Parathyroid adenoma (tissue), 2 donors: Measurements from ENCODE around the gene GDPD4.

Experiments
- H2AFZ ChIP-seq: fragments of 300-600 bp; sonication (generic); one replicate; pipeline ENCODE4 v1.7.0; 2017; ENCODE audit warnings: antibody characterized with exemption, mild to moderate bottlenecking
- H3K27ac ChIP-seq: fragments of 300-600 bp; sonication (generic); one replicate; pipeline ENCODE4 v1.7.0; 2017
- H3K27me3 ChIP-seq: fragments of 300-600 bp; sonication (generic); one replicate; pipeline ENCODE4 v1.7.0; 2017; ENCODE audit warnings: low read length; ENCODE audit not compliant: control insufficient read depth, insufficient read depth
- H3K36me3 ChIP-seq: fragments of 300-600 bp; sonication (generic); one replicate; pipeline ENCODE4 v1.7.0; 2017; ENCODE audit warnings: low read length; ENCODE audit not compliant: control insufficient read depth, insufficient read depth
- H3K4me1 ChIP-seq: fragments of 300-600 bp; sonication (generic); one replicate; pipeline ENCODE4 v1.7.0; 2017; ENCODE audit warnings: control low read depth
- H3K4me2 ChIP-seq: fragments of 300-600 bp; sonication (generic); one replicate; pipeline ENCODE4 v1.7.0; 2017; ENCODE audit warnings: low read length
- H3K4me3 ChIP-seq: fragments of 300-600 bp; sonication (generic); one replicate; pipeline ENCODE4 v1.7.0; 2017; ENCODE audit warnings: low read depth, low read length
- H3K79me2 ChIP-seq: fragments of 300-600 bp; sonication (generic); one replicate; pipeline ENCODE4 v1.7.0; 2017; ENCODE audit warnings: control low read depth
- H3K9ac ChIP-seq: fragments of 300-600 bp; sonication (generic); one replicate; pipeline ENCODE4 v1.7.0; 2017; ENCODE audit warnings: mild to moderate bottlenecking
- H3K9me3 ChIP-seq: fragments of 300-600 bp; sonication (generic); one replicate; pipeline ENCODE4 v1.7.0; 2017; ENCODE audit warnings: low read length; ENCODE audit not compliant: control insufficient read depth
- TF ChIP-seq, protein P1 (sequence below): fragments of 300-600 bp; sonication (generic); IDR thresholded peaks from one replicate; pipeline ENCODE4 v1.7.0; 2017; ENCODE audit warnings: antibody characterized with exemption, mild to moderate bottlenecking
- donor health status: primary hyperparathyroidism.

The GDPD4 gene

GRCh38 chr11:77183431-77183984 is 118.0 kb downstream of the GDPD4 start:
- H3K4me3 ChIP-seq = no peak overlapping the region
- H2AFZ ChIP-seq = no peak overlapping the region
- TF ChIP-seq, protein P1, sequence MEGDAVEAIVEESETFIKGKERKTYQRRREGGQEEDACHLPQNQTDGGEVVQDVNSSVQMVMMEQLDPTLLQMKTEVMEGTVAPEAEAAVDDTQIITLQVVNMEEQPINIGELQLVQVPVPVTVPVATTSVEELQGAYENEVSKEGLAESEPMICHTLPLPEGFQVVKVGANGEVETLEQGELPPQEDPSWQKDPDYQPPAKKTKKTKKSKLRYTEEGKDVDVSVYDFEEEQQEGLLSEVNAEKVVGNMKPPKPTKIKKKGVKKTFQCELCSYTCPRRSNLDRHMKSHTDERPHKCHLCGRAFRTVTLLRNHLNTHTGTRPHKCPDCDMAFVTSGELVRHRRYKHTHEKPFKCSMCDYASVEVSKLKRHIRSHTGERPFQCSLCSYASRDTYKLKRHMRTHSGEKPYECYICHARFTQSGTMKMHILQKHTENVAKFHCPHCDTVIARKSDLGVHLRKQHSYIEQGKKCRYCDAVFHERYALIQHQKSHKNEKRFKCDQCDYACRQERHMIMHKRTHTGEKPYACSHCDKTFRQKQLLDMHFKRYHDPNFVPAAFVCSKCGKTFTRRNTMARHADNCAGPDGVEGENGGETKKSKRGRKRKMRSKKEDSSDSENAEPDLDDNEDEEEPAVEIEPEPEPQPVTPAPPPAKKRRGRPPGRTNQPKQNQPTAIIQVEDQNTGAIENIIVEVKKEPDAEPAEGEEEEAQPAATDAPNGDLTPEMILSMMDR = no peak
- no peaks in the 10 kb centered on the region for H3K27me3 ChIP-seq
- no peaks in the 10 kb centered on the region for H3K79me2 ChIP-seq
- H3K4me1 ChIP-seq = no peaks in the 10 kb centered on the region
- H3K9me3 ChIP-seq = no peaks in the 10 kb centered on the region
- no peak overlapping the region for H3K27ac ChIP-seq
- no peak overlapping the region for H3K4me2 ChIP-seq
- no peak overlapping the region for H3K9ac ChIP-seq
- no peaks in the 10 kb centered on the region for H3K36me3 ChIP-seq

DNA sequence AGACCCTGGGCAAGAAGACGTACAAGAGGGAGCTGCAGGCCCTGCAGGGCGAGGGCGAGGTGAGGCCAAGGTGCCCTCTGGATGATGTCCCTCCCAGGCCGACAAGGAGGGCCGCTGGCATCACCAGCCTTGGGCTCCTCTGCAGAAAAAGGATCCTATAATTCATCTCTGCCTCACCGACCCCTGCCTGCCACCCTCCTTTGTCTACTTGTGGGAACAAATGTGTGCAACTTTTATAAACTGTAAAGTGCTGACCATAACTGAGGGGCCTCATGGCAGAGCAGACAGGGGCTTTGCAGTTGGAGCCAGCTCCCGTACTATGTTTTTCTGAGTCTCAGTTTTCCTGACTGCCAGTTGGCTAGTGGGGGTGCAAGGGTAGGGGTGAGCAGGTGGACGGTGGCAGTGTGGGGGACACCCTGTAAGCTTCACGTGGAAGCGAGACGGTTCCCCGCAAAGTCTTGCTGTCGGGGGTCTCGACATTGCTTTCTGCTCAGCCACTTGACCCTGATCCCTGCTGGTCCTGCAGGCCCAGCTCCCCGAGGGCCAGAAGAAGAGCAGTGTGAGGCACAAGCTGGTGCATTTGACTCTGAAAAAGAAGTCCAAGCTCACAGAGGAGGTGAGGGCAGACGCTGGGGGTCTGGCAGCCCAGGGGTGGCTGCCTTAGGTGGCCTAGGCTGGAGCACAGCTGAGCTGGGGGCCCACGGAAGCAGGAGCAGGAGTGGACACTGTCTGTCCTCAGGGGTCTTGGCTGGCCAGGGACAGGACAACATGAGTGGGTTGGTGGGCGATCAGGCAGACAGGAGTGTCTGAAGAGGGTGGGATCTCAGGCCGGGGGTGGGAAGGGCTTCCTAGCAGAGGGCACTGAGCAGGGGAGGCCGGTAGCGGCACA is 118.7 kb downstream of the GDPD4 start:
- Histone ChIP-seq H3K27me3 (no peaks in the 10 kb centered on the region), H3K4me2 (no peak overlapping the region), H3K9ac (no peak overlapping the region), H3K4me3 (no peak overlapping the region), H3K27ac (no peak overlapping the region), H3K4me1 (no peaks in the 10 kb centered on the region), H3K9me3 (no peaks in the 10 kb centered on the region), H3K79me2 (no peaks in the 10 kb centered on the region), H2AFZ (no peak overlapping the region), H3K36me3 (no peaks in the 10 kb centered on the region)
- TF ChIP-seq, protein P1 = no peak

DNA sequence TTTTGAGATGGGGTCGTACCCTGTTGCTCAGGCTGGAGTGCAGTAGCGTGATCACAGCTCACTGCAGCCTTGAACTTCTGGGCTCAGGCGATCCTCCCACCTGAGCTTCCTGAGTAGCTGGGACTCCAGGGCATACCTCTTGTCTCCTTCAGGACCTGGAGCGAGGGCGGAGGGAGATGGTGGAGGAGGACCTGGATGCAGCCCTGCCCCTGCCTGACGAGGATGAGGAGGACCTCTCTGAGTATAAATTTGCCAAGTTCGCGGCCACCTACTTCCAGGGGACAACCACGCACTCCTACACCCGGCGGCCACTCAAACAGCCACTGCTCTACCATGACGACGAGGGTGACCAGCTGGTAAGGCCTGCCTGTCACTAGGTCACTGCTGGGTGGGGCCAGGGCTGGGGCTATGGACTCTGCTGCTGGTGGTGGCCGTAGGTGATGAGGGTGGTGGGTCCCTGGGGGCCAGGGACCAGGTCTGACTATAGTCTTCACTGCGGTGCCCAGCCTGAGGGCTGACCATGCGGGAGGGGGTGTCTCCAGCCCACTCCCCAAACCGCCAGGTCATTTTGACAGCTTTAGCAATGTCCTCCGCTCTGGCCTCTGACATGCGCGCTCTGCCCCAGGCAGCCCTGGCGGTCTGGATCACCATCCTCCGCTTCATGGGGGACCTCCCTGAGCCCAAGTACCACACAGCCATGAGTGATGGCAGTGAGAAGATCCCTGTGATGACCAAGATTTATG is 119.5 kb downstream of the GDPD4 start:
- no peaks in the 10 kb centered on the region for H3K9me3 ChIP-seq
- TF ChIP-seq, protein P1 = no peak
- H3K36me3 ChIP-seq = no peaks in the 10 kb centered on the region
- H3K4me3 ChIP-seq = no peak overlapping the region
- no peaks in the 10 kb centered on the region for H3K4me1 ChIP-seq
- no peak overlapping the region for H3K27ac ChIP-seq
- H3K4me2 ChIP-seq = no peak overlapping the region
- no peaks in the 10 kb centered on the region for H3K27me3 ChIP-seq
- H3K9ac ChIP-seq = no peak overlapping the region
- H3K79me2 ChIP-seq = no peaks in the 10 kb centered on the region
- H2AFZ ChIP-seq = no peak overlapping the region

DNA sequence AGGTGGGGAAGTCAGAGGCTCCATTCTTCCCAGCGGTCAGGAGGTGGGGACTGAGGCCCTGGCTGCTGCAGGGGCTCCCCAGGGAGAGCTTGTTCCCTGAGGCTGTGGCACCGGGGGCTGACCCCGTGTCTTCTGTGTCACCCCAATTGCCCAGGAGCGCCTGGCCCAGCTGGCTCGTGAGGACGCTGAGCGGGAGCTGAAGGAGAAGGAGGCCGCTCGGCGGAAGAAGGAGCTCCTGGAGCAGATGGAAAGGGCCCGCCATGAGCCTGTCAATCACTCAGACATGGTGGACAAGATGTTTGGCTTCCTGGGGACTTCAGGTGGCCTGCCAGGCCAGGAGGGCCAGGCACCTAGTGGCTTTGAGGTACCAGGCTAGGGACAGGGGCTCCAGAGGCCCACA is 120.3 kb downstream of the GDPD4 start:
- H3K9me3 ChIP-seq = no peaks in the 10 kb centered on the region
- no peaks in the 10 kb centered on the region for H3K79me2 ChIP-seq
- no peaks in the 10 kb centered on the region for H3K36me3 ChIP-seq

More for the DNA sequence above, 120.3 kb downstream of the GDPD4 start:
- Histone ChIP-seq H3K27ac (no peak overlapping the region), H3K4me1 (no peaks in the 10 kb centered on the region), H3K9ac (no peak overlapping the region), H2AFZ (no peak overlapping the region), H3K27me3 (no peaks in the 10 kb centered on the region), H3K4me3 (no peak overlapping the region), H3K4me2 (no peak overlapping the region)
- TF ChIP-seq, protein P1 = no peak
